D721Med (cell line): ENCODE results near the gene ARRDC5.

Source experiments
- DNase-seq: peaks from one replicate; pipeline ENCODE4 v3.0.0; 2011; ENCODE audit warnings: low spot score; ENCODE audit not compliant: insufficient read length
- FAIRE-seq: peaks from 2 replicates; lab custom pipeline; 2011; peaks lifted over from hg19 to GRCh38; lab: Jason Lieb, UNC
- CTCF ChIP-seq: IDR thresholded peaks from 2 replicates; pipeline ENCODE4 v1.5.1; 2012; ENCODE audit warnings: mild to moderate bottlenecking, control low read depth; ENCODE audit not compliant: insufficient read depth; ENCODE audit errors: missing control alignments

Gene ARRDC5

GRCh38 chr19:4932711-4933110 is 30.0 kb upstream of the ARRDC5 start:
- no peak for TF ChIP-seq CTCF
- FAIRE-seq (no peak), DNase-seq (no peak)

GRCh38 chr19:4930664-4931063 is 28.0 kb upstream of the ARRDC5 start:
- TF ChIP-seq CTCF, result no peak
- FAIRE-seq (no peak), DNase-seq (no peak)

GRCh38 chr19:4929186-4929585 is 26.5 kb upstream of the ARRDC5 start:
- DNase-seq (no peak), FAIRE-seq (no peak)
- TF ChIP-seq CTCF, result no peak

GRCh38 chr19:4923276-4923747 is 20.6 kb upstream of the ARRDC5 start:
- TF ChIP-seq CTCF, result no peak
- no peak for DNase-seq

GRCh38 chr19:4922530-4923275 is 20.0 kb upstream of the ARRDC5 start:
- FAIRE-seq, result no peak
- no peak for TF ChIP-seq CTCF
- no peak for DNase-seq

More at GRCh38 chr19:4923276-4923747, 20.6 kb upstream of the ARRDC5 start:
- no peak for FAIRE-seq

- no peak for TF ChIP-seq CTCF
- no peak for FAIRE-seq
Measured at GRCh38 chr19:4916292-4917082, 13.8 kb upstream of the ARRDC5 start.

More at GRCh38 chr19:4916292-4917082, 13.8 kb upstream of the ARRDC5 start:
- no peak for DNase-seq
